Measurements from ENCODE around the gene SPATA16.
"Not testable (repeated sequence)": the region's sequence is repeated elsewhere in the genome, so short reads cannot be mapped to it uniquely, and the experiment has no call there.

Gene SPATA16

DNA sequence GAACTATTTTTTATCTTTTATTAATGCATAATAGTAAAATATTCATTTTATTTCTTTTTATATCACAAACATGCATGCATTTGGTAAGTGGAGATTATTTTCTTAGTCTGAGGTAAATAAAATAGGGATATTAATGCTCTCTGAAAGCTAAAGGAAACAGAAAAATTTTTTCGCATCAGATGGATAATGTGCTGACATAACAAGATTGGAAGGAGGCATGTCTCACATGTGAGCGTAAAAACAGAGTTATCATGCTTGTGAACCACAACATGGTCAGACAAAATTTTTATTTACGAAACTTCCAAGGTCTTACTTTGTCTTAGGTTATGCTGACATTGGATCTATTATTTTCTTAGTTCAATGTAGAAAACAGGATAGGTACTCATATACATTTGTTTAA, 166.1 kb downstream of the SPATA16 start:
- no peak for DNase-seq (ENCODE audit: low read depth)
- no peak overlapping the region for H3K4me3 ChIP-seq (ENCODE audit: control insufficient read depth, low read depth, low read length)
- TF ChIP-seq, protein P1, sequence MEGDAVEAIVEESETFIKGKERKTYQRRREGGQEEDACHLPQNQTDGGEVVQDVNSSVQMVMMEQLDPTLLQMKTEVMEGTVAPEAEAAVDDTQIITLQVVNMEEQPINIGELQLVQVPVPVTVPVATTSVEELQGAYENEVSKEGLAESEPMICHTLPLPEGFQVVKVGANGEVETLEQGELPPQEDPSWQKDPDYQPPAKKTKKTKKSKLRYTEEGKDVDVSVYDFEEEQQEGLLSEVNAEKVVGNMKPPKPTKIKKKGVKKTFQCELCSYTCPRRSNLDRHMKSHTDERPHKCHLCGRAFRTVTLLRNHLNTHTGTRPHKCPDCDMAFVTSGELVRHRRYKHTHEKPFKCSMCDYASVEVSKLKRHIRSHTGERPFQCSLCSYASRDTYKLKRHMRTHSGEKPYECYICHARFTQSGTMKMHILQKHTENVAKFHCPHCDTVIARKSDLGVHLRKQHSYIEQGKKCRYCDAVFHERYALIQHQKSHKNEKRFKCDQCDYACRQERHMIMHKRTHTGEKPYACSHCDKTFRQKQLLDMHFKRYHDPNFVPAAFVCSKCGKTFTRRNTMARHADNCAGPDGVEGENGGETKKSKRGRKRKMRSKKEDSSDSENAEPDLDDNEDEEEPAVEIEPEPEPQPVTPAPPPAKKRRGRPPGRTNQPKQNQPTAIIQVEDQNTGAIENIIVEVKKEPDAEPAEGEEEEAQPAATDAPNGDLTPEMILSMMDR (IDR thresholded peaks at IDR 0.05; ENCODE audit: control insufficient read depth, insufficient read depth, low read depth, low read length, missing control alignments) = no peak

DNA sequence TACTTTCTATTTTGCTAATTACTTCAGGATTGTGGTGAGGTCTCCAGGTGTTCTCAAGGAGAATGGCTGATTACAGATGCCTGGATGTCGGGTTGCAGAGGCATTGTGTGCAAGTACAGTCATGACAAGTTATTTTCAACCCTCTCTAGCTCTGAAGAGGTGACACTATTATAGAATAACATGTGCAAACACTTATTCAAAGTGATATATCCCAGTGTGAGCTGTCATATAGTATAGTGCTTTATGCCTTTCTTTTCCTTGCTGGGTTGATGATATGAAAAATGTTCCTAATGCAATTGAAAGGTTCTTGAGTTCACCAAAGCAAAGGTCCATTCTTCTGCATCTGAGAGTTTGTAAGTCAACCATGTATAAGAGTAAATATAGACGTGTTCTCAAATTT, 167.2 kb downstream of the SPATA16 start:
- no peak for DNase-seq (ENCODE audit: low read depth)
- H3K4me3 ChIP-seq (ENCODE audit: control insufficient read depth, low read depth, low read length) = no peak overlapping the region
- TF ChIP-seq, protein P1 (IDR thresholded peaks at IDR 0.05; ENCODE audit: control insufficient read depth, insufficient read depth, low read depth, low read length, missing control alignments) = no peak

DNA sequence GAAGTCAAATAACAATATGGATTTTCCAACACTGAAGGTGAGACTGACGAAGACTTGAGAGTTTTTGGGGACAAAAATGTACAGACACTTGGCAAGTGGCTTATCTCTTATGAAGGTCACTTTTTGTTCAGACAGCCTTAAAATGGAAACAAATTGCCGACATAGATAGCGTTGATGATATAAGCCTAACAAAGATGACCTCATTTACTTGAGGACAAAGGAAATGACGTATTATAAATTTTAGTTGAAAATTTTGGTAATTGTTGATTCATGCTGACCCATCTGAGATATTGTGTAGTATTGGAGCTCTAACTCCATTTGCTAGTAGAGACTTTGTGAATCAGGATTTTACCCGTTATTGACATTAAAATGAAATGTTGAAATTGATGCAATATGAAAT, 168.3 kb downstream of the SPATA16 start:
- H3K4me3 ChIP-seq (ENCODE audit: control insufficient read depth, low read depth, low read length) = no peak overlapping the region
- no peak for DNase-seq (ENCODE audit: low read depth)

DNA sequence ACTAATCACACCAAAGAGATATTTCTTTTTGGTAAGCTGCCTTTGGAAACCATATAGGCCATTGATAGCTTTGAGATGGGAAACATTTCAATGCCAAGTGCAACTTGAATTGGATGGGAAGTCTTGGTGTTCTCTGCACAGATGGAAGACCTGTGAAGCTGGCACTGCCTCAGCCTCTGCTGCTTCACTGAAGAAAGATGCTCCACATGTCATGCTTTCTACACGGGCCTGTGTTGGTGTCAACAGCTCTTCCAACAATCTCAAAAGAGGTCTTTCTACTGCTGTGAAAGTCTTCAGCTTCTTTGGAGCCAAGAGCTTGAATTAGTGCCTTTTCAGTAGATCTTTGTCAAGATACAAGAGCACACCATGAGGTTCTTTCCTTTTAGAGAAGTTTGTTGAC, 169.0 kb downstream of the SPATA16 start:
- TF ChIP-seq, protein P1 (IDR thresholded peaks at IDR 0.05; ENCODE audit: control insufficient read depth, insufficient read depth, low read depth, low read length, missing control alignments) = no peak
- H3K4me3 ChIP-seq (ENCODE audit: control insufficient read depth, low read depth, low read length) = no peak overlapping the region
- DNase-seq (ENCODE audit: low read depth) = no peak

More for the DNA sequence above, 168.3 kb downstream of the SPATA16 start:
- TF ChIP-seq, protein P1 (IDR thresholded peaks at IDR 0.05; ENCODE audit: control insufficient read depth, insufficient read depth, low read depth, low read length, missing control alignments) = no peak

DNA sequence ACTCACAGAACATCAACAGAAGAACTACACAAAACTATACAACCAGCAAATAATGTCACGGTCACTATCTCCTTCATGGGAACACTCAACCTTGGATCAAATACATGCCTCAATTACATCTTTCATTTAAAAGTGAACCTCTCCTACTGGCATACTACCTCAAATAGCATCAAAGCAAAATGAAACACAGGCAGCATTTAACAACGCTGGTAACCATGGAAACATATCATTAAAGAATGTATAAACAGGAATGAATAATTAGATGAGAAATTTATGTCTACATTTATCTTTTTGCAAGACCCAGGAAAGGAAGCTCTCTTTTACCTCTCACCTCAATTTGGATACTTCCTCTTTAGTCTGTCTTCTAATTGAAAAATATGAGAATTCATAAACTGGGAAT, 172.4 kb downstream of the SPATA16 start:
- no peak overlapping the region for H3K4me3 ChIP-seq (ENCODE audit: control insufficient read depth, low read depth, low read length)
- TF ChIP-seq, protein P1 (IDR thresholded peaks at IDR 0.05; ENCODE audit: control insufficient read depth, insufficient read depth, low read depth, low read length, missing control alignments) = no peak
- DNase-seq (ENCODE audit: low read depth) = no peak

DNA sequence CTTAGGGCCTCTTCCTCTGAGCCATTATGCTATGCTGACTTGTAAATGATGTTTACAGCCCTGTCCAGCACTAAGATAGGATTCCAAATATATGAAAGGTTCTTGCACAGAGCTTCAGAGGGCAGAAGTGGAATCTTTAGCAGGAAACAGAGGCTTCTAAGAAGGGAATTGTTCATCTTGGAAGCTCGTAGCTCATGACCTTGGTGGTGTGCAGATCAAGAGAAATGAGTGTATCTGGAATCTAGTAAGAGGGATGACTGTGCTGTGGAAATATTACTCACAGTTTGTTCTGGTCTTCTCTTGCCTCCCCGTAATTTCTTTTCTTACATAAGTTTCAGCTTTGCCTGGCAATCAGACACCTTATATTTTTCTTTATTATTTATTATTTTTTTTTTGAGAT, 175.8 kb downstream of the SPATA16 start:
- peak; percentile 14 for DNase-seq (ENCODE audit: low read depth)
- no peak overlapping the region for H3K4me3 ChIP-seq (ENCODE audit: control insufficient read depth, low read depth, low read length)
- TF ChIP-seq, protein P1 (IDR thresholded peaks at IDR 0.05; ENCODE audit: control insufficient read depth, insufficient read depth, low read depth, low read length, missing control alignments) = no peak

DNA sequence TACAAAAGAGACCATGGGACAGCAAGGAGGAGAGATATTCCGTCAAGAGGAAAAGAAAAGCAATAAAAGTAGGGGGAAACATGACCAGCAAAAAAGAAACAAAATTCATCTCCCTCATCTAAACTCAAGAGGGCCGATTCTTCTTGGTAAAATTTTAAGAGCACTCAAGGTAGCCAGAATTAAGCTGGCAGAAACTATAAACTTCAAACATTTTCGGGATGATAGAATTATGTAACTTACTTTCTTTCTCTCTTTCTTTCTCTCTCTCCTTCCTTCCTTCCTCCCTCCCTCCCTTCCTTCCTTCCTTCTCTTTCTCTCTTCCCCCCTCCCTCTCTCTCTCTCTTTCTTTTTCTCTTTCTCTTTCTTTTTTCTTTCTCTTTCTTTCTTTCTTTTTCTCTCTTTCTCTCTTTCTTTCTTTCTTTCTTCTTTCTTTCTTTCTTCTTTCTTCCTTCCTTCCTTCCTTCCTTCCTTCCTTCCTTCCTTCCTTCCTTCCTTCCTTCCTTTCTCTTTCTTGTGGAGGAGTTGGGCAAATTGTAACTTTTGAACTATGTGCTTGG, 180.3 kb downstream of the SPATA16 start:
- H3K4me3 ChIP-seq (ENCODE audit: control insufficient read depth, low read depth, low read length); DNase-seq (ENCODE audit: low read depth): not testable (repeated sequence)

All from AG09309 (cell line).